ENCODE measurements around the gene C10orf71.

The C10orf71 gene

DNA sequence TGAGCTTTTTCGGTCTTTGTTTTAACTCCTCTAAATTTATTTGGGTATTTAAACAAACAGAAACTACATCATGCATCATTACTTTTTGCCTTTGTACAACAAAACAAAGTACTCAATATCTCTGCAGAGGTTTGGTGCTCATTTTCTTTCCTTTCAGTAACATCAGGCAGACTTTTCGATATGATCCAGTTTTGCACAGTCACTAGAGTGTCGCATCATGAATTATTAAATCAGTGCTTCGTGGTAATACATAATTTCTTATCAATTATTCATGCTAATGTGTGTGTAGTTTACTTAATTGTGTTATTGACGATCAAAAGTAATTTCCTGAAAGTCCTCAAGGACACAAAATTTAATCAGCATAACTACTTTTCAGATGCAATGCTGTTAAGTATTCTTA is 65.1 kb downstream of the C10orf71 start:
- DNase-seq, result no peak

GRCh38 chr10:49364747-49365146 is 65.8 kb downstream of the C10orf71 start:
- DNase-seq, result no peak

- no peak for DNase-seq
Measured at GRCh38 chr10:49365275-49365674, 66.3 kb downstream of the C10orf71 start.

DNA sequence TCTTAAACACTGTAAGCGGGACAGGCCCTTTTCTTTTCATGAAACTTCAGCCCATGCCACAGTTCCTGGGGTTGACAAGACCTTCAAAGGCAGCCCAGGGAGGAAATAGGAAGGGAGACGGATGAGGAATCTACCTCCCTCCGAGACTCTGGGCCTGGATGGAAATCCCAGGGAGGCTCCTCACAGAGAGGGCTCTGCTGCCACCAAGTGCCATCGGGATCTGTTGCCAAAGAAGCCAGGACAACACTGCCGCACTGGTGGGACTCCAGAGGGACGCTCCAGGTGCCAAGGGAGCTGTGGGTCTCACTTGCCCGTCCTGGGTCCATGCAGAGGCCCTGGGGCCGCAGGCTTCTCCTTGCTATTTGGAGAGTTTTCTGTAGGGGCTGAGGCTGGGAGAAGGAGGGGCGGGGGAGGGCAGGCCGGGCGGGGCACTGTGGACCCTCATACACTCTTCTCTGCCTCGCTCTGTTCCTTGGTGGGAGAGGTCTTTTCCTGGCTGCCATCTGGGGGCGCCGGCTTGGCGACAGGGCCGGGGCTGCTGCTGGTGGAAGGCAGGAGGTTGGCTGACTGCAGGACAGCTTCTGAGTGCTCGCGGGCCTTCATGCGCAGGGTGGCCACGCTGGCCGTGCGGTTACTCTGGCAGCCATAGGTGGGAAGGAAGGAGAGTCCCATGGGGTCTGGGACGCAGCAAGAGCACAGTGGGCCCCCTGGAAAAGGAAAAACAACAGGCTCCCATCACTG is 66.9 kb downstream of the C10orf71 start:
- DNase-seq, result no peak

- DNase-seq, result no peak
Measured at GRCh38 chr10:49366460-49366859, 67.5 kb downstream of the C10orf71 start.

- no peak for DNase-seq
Measured at GRCh38 chr10:49367600-49367999, 68.6 kb downstream of the C10orf71 start.

GRCh38 chr10:49368256-49368655 is 69.3 kb downstream of the C10orf71 start:
- no peak for DNase-seq

DNA sequence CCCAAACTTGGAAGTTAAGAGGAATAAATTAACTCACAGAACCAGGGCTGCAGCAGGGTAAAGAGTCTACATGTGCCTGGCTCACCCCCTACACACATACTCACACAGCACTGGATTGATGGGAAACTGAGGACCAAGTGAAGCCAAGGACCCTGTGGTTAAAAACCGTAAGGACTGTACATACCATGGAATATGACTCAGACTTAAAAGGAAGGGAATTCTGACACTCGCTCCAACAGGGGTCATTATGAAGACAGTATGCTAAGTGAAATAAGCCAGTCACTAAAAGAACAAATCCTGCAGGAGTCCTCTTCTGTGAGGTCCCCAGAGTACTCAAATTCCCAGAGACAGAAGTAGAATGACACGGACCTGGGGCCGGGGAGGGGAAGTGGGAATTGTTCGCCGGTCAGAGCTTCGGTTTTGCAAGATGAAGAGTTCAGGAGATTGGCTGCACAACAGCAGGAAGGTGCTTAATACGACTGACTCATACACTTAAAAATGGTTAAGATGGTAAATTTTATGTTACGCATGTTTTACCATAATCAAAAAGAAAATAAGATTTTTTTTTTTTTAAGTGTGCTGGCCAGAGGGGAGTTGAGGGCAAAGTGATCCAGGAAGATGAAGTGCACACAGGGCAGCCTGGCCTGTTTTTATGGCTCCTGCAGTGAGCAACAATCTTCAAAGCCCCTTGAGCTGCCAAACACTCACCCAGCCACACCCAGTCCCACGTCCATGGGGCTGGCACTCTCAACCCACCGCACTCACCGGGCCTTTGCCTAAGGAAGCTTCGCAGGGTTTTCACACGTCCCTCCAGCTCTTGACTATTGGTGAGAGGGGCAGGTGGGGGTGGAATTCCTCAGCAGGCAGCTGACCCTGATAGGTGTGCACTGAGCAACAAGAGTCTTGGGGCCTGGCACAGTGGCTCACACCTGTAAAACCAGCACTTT is 70.5 kb downstream of the C10orf71 start:
- DNase-seq, result no peak

DNA sequence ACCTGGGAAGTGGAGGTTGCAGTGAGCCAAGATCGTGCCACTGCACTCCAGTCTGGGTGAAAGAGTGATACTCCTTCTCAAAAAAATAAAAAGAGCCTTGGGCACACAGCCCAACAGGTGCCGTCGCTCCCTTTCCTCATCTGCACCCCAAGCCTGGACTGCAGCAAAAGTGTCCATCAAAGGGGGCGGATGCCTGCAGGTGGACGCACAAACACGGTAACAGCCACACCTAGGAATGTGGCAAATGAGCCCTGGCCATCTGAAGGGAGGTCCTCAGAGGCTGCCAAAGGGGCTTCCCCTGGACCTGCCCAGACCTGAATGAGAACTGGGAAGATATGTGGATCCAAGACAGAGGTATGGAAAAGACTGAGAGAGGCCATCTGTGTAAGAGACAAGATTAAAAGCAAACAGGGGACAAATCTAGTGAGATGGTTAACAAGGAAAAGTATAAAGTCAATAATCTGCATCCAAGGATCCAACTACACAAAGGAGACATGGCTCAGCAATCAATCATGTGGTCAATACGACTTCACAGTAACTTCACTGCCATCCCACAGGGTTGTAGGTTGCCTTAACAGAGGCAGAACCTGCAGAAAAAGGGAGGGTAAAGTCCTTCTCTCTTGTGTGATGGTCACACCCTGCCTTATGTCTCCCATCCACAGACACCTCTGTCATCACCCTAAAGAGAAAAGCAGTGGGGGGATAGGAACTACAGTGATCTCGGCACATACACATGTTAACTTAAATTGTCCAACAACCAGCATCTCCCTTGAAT is 71.5 kb downstream of the C10orf71 start:
- DNase-seq, result no peak

DNA sequence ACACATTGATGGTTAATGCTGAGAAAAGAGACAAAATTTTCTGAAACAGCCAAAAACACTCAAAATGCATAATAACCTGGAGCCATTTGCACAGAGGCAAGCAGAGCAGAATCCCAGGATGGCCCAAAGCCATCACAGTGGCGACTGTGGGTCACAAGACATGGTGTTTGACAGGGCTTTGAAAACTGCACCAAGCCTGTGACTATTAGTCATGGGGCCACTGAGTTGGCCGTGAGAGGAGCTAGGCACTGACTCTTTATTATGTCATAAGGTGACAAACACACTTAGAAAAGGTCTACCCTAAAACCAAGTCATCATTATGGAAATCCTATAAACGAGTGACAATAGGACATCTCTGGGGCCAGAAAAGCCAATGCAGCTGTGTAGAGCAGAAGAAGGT is 73.0 kb downstream of the C10orf71 start:
- DNase-seq, result no peak

DNA sequence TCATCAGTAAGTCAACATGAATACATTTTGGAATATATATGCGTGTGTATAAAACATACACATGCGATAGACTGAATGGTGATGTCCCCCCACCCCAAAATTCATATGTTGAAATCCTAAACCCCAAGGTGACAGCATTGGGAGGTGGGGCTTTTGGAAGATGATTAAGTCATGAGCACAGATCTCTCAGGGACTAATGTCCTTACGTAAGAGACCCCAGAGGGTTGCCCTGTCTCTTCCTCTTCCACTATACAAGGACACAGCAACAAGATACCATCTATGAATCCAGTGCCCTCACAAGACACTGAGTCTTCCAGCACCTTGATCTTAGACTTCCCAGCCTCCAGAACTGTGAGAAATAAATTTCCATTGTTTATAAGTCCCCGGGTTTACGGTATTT is 74.4 kb downstream of the C10orf71 start:
- no peak for DNase-seq

GRCh38 chr10:49374740-49375139 is 75.8 kb downstream of the C10orf71 start:
- no peak for DNase-seq

- DNase-seq, result no peak
Measured at GRCh38 chr10:49375611-49376010, 76.6 kb downstream of the C10orf71 start.

Data from activated CD4-positive, alpha-beta T cell treated with anti-CD3 and anti-CD28 coated beads, Interleukin-2, amount 50 U/mL, for 4 hours (primary cell).